Peyer's patch (tissue), 4 donors: ENCODE data around the gene MPL. TPM values are rescaled to one million over a fixed set of nuclear protein-coding genes. Genes with fewer than 3 reads are reported as not detected.

ENCODE experiments used
- DNase-seq, 3 donors: peaks; one replicate each; pipeline ENCODE4 v3.0.0-alpha.2; 2017 to 2019
- H3K27ac ChIP-seq, 4 donors: fragments of 200-600 bp; sonication (generic); one replicate each; pipeline ENCODE4 v1.5.1; 2016 to 2019
- H3K27me3 ChIP-seq, 2 donors: fragments of 200-600 bp; sonication (generic); one replicate each; pipeline ENCODE4 v1.5.1; 2019
- H3K36me3 ChIP-seq, 3 donors: fragments of 200-600 bp; sonication (generic); one replicate each; pipeline ENCODE4 v1.5.1; 2016 to 2019
- H3K4me1 ChIP-seq, 4 donors: fragments of 200-600 bp; sonication (generic); one replicate each; pipeline ENCODE4 v1.5.1; 2016 to 2019
- H3K4me3 ChIP-seq, 4 donors: fragments of 200-600 bp; sonication (generic); 1 replicate in 3 of 4; 2 replicates in 1 of 4; pipeline ENCODE4 v1.5.1; 2016 to 2019; ENCODE audit warnings: mild to moderate bottlenecking in 1 of 4
- H3K9me3 ChIP-seq, 4 donors: fragments of 200-600 bp; sonication (generic); one replicate each; pipeline ENCODE4 v1.5.1; 2016 to 2019; ENCODE audit warnings: mild to moderate bottlenecking in 1 of 4
- CTCF ChIP-seq, 6 experiments: fragments of 450-650 bp in 4 of 6; fragments of 200-600 bp in 2 of 6; sonication (generic) in 1 of 6; IDR thresholded peaks; one replicate each; pipeline ENCODE4 v1.5.1; 2017 to 2019; ENCODE audit warnings: antibody characterized with exemption in 6 of 6, mild to moderate bottlenecking in 3 of 6, moderate library complexity in 1 of 6
- POLR2A ChIP-seq, 2 donors: fragments of 450-650 bp; IDR thresholded peaks; one replicate each; pipeline ENCODE4 v1.5.1; 2017; ENCODE audit warnings: antibody characterized with exemption in 2 of 2, mild to moderate bottlenecking in 2 of 2, moderate library complexity in 2 of 2
- total RNA-seq, 4 donors: library from RNA; depleted of rRNA; stranded (reverse); fragments of >200 nt; gene quantifications; one replicate each; pipeline ENCODE4 v1.1.0, GENCODE V29; 2016

The MPL gene
- total RNA-seq, 4 donors from 2014 or later = not detected

DNA sequence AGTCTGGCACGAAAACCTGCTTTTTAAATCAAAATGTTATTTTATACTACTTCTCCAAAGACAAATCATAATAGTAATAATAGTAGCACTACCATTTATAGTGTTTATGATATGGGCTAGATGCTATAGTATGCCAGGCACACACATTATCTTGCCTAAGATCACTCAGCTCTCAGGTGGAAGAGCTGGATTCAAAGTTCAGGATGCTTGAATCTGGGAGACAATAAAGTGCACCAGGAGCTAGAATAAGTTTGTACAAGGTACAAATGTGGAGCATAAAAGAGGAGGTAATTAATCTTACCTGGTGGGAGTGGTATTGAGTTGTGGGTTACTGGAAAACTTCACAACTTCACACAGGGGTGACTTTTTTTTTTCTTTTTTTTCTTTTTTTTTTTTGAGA lies 40.2 kb downstream of the MPL start:
- Histone ChIP-seq H3K9me3 (no peaks in the 10 kb centered on the region), H3K27ac (peak overlapping the region in 1 of 4 donors; percentile 20), H3K27me3 (no peaks in the 10 kb centered on the region), H3K4me1 (peaks cover 0 to 23% (median 2%) of the 10 kb centered on the region in 4 donors), H3K4me3 (no peak overlapping the region), H3K36me3 (no peaks in the 10 kb centered on the region)
- TF ChIP-seq CTCF (IDR thresholded peaks at IDR 0.05) = no peak
- no peak for TF ChIP-seq POLR2A (IDR thresholded peaks at IDR 0.05)
- DNase-seq = no peak

GRCh38 chr1:43379476-43379875 lies 41.9 kb downstream of the MPL start:
- TF ChIP-seq CTCF (IDR thresholded peaks at IDR 0.05) (no peak), POLR2A (IDR thresholded peaks at IDR 0.05) (no peak)
- DNase-seq = no peak
- Histone ChIP-seq H3K4me3 (no peak overlapping the region), H3K27ac (no peak overlapping the region), H3K9me3 (no peaks in the 10 kb centered on the region), H3K36me3 (peaks cover 0 to 13% (median 0%) of the 10 kb centered on the region in 3 donors), H3K4me1 (peaks cover 0 to 8% (median 0%) of the 10 kb centered on the region in 4 donors), H3K27me3 (no peaks in the 10 kb centered on the region)

DNA sequence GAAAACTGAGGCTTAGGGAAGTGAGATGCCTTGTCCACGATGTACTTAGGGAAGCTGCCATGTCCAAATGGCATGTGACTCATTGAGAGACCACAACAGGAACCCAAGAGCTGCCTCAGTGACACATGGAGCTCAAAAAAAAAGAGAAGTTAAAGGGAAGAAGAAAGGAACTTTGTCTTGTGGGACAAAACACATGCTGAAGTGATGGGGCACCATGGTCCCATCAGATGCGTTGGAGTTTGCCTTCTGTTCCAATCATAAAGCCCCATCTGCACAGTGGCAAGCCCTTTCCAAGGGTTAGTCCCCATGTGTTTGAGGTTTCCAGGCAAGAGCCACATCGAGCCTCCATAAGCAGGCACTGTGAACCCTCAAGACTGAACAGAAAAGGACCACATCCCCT lies 44.0 kb downstream of the MPL start:
- TF ChIP-seq POLR2A (IDR thresholded peaks at IDR 0.05) = no peak
- no peak for TF ChIP-seq CTCF (IDR thresholded peaks at IDR 0.05)
- Histone ChIP-seq H3K36me3 (peaks cover 0 to 35% (median 0%) of the 10 kb centered on the region in 3 donors), H3K27me3 (no peaks in the 10 kb centered on the region), H3K9me3 (no peaks in the 10 kb centered on the region), H3K27ac (no peak overlapping the region), H3K4me1 (peaks cover 0 to 8% (median 0%) of the 10 kb centered on the region in 4 donors), H3K4me3 (no peak overlapping the region)
- DNase-seq = no peak

- peaks cover 0 to 8% (median 0%) of the 10 kb centered on the region in 4 donors for H3K4me1 ChIP-seq
- TF ChIP-seq CTCF (IDR thresholded peaks at IDR 0.05) = no peak
- TF ChIP-seq POLR2A (IDR thresholded peaks at IDR 0.05) = no peak
- peaks cover 0 to 41% (median 0%) of the 10 kb centered on the region in 3 donors for H3K36me3 ChIP-seq
- no peaks in the 10 kb centered on the region for H3K27me3 ChIP-seq
- H3K4me3 ChIP-seq = no peak overlapping the region
- no peaks in the 10 kb centered on the region for H3K9me3 ChIP-seq
- DNase-seq = no peak
- peak overlapping the region in 1 of 4 donors; percentile 35 for H3K27ac ChIP-seq
These were observed 44.6 kb downstream of the MPL start for GRCh38 chr1:43382027-43382779.

DNA sequence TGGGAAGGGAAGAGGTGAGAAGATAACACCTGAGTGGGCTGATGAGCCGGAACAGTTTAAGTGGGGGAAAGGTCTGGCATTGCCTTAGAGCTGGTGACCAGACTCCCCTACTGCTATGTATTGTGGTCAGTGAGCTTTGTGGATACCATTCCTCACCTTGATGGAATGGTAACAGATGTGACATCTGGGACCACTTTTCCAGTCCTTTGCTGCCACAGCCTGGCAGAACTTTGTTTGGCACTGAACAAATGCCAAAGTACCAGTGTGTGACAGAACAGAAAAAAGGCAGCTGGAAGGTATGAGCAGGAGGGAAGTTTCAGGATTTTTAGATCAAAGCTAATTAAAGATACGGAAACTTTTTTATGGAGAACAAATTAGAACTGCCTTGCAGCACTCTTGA lies 45.8 kb downstream of the MPL start:
- DNase-seq = no peak
- TF ChIP-seq POLR2A (IDR thresholded peaks at IDR 0.05) (no peak), CTCF (IDR thresholded peaks at IDR 0.05) (peak in 3 of 6 experiments; percentile 49 to 57 (median 54))
- peaks cover 0 to 12% (median 2%) of the 10 kb centered on the region in 4 donors for H3K4me1 ChIP-seq
- no peak overlapping the region for H3K4me3 ChIP-seq
- no peaks in the 10 kb centered on the region for H3K27me3 ChIP-seq
- H3K9me3 ChIP-seq = no peaks in the 10 kb centered on the region
- no peak overlapping the region for H3K27ac ChIP-seq
- H3K36me3 ChIP-seq = peaks cover 0 to 42% (median 0%) of the 10 kb centered on the region in 3 donors
